Neural crest cell (in vitro differentiated cells): Measurements from ENCODE around the gene EIF1AX. TPM values are rescaled to one million over a fixed set of nuclear protein-coding genes. Genes with fewer than 3 reads are reported as not detected.
A peak's percentile ranks its signal among the peaks of the same experiment; 100 is the strongest.
"Not testable (repeated sequence)": the region's sequence is repeated elsewhere in the genome, so short reads cannot be mapped to it uniquely, and the experiment has no call there.

Experiments used
- DNase-seq: peaks from one replicate; pipeline ENCODE4 v3.0.0; 2021; ENCODE audit warnings: low read depth, mixed read lengths, low spot score
- H3K27ac Mint-ChIP-seq: one replicate; pipeline ENCODE4 v1.8.0; 2021; ENCODE audit warnings: mild to moderate bottlenecking, mixed read lengths; ENCODE audit not compliant: unreplicated experiment
- H3K27me3 Mint-ChIP-seq: 2 replicates; pipeline ENCODE4 v1.8.0; 2021; ENCODE audit warnings: low read depth, mild to moderate bottlenecking, mixed read lengths
- H3K36me3 Mint-ChIP-seq: 2 replicates; pipeline ENCODE4 v1.8.0; 2021; ENCODE audit warnings: low read depth, mild to moderate bottlenecking, mixed read lengths
- H3K4me1 Mint-ChIP-seq: 2 replicates; pipeline ENCODE4 v1.8.0; 2021; ENCODE audit warnings: mixed read lengths
- H3K4me3 Mint-ChIP-seq: one replicate; pipeline ENCODE4 v1.8.0; 2021; ENCODE audit warnings: mild to moderate bottlenecking, mixed read lengths
- H3K9me3 Mint-ChIP-seq: 2 replicates; pipeline ENCODE4 v1.8.0; 2021; ENCODE audit warnings: mixed read lengths
- total RNA-seq: library from RNA; stranded (reverse); gene quantifications from 2 replicates; pipeline ENCODE4 v1.2.1, GENCODE V29; 2021
- TF ChIP-seq, protein P1 (sequence below): fragments of 200-600 bp; sonication (generic); conservative IDR thresholded peaks from 2 replicates; pipeline ENCODE4 v1.5.0; 2021; ENCODE audit warnings: antibody characterized with exemption, mild to moderate bottlenecking

Gene EIF1AX
- total RNA-seq, 1 donor from 2014 or later, result 109 TPM

DNA sequence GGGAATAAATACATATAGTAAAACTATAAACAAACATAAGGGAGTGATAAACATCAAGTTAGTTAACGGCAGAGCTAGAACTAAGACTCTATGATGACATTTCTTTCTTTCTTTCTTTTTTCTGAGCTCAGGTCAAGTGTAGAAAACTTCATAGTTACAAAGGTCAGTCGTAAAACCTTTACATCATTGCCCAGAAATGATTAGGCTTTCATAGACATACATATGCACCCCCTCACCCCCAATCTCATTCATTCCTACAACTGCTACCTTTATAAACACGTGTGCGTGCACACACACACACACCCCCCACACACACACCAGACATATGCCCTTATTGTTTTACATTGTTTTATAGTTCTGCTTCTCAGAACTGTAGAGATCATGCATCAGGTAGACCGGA, 5.7 kb downstream of the EIF1AX start:
- TF ChIP-seq, protein P1, sequence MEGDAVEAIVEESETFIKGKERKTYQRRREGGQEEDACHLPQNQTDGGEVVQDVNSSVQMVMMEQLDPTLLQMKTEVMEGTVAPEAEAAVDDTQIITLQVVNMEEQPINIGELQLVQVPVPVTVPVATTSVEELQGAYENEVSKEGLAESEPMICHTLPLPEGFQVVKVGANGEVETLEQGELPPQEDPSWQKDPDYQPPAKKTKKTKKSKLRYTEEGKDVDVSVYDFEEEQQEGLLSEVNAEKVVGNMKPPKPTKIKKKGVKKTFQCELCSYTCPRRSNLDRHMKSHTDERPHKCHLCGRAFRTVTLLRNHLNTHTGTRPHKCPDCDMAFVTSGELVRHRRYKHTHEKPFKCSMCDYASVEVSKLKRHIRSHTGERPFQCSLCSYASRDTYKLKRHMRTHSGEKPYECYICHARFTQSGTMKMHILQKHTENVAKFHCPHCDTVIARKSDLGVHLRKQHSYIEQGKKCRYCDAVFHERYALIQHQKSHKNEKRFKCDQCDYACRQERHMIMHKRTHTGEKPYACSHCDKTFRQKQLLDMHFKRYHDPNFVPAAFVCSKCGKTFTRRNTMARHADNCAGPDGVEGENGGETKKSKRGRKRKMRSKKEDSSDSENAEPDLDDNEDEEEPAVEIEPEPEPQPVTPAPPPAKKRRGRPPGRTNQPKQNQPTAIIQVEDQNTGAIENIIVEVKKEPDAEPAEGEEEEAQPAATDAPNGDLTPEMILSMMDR, result no peak
- no peaks in the 10 kb centered on the region for H3K27me3 Mint-ChIP-seq
- no peaks in the 10 kb centered on the region for H3K9me3 Mint-ChIP-seq
- H3K27ac Mint-ChIP-seq, result no peak overlapping the region
- peaks cover 25% of the 10 kb centered on the region for H3K36me3 Mint-ChIP-seq
- peaks cover 24% of the 10 kb centered on the region for H3K4me1 Mint-ChIP-seq
- DNase-seq, result no peak
- H3K4me3 Mint-ChIP-seq, result no peak overlapping the region

DNA sequence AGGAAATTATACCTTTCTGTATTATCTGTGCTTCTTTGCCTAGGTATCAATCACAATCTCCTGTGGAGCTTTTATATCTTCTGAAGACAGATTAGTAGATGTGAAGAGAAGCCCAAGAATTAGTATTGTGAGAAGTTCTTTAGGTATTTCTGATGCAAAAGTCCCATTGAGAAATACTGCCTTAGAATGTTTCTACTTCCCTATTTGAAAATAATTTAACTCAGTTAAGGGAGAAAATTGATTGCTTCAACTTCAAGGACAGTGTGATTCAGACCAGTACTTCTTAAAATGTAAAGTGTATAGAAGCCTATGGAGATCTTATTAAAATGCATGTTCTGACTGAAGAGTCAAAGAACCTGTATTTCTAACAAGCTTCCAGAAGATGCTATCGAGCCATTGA, 9.0 kb downstream of the EIF1AX start:
- peaks cover 21% of the 10 kb centered on the region for H3K36me3 Mint-ChIP-seq
- no peak overlapping the region for H3K4me3 Mint-ChIP-seq
- DNase-seq, result no peak
- peaks cover 8% of the 10 kb centered on the region for H3K4me1 Mint-ChIP-seq
- H3K27me3 Mint-ChIP-seq, result no peaks in the 10 kb centered on the region
- no peak overlapping the region for H3K27ac Mint-ChIP-seq
- no peaks in the 10 kb centered on the region for H3K9me3 Mint-ChIP-seq
- TF ChIP-seq, protein P1, result no peak

DNA sequence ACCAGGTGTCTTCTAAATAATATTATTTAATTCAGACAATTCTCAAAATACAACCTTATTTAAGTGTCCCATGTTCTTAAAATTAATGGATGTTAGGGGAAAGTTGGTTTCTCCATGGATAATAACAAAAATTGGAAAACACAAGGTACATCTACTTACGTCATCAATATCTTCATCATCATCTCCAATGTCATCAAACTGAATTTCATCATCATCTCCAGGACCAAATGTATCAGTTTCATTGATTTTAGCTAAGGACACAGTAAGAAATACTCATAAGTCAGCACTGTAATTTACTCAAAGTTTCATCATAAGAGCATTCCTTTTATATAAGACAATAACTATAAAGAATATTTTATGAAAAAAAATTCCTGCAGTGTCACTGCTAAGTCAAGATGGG, 11.3 kb downstream of the EIF1AX start:
- no peaks in the 10 kb centered on the region for H3K9me3 Mint-ChIP-seq
- no peak for DNase-seq
- TF ChIP-seq, protein P1, result no peak
- no peak overlapping the region for H3K27ac Mint-ChIP-seq
- no peaks in the 10 kb centered on the region for H3K4me1 Mint-ChIP-seq
- H3K36me3 Mint-ChIP-seq, result peaks cover 6% of the 10 kb centered on the region
- no peaks in the 10 kb centered on the region for H3K27me3 Mint-ChIP-seq
- no peak overlapping the region for H3K4me3 Mint-ChIP-seq

DNA sequence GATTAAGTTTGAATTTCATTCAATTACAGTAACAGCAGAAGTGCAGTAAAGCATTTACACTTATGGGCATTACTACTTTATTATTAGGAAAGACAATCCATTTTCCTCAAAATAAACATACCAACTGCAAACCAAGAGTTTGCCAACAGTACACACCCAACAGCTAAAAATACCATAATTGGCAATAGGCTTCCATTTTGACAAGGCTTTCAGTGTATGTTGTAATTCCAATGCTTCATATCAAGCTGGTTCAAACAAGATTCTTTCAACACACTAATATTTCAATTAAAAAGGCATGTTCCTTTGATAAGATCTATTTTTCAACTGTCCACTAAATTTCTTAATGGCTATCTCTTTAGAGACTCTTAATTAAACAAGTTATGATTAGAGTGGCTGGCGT, 12.1 kb downstream of the EIF1AX start:
- H3K27ac Mint-ChIP-seq, result no peak overlapping the region
- DNase-seq, result no peak
- H3K36me3 Mint-ChIP-seq, result peaks cover 6% of the 10 kb centered on the region
- no peak overlapping the region for H3K4me3 Mint-ChIP-seq
- TF ChIP-seq, protein P1, result no peak
- H3K27me3 Mint-ChIP-seq, result no peaks in the 10 kb centered on the region
- H3K4me1 Mint-ChIP-seq, result no peaks in the 10 kb centered on the region
- no peaks in the 10 kb centered on the region for H3K9me3 Mint-ChIP-seq

GRCh38 chrX:20128670-20129069, 13.0 kb downstream of the EIF1AX start:
- H3K36me3 Mint-ChIP-seq, result peaks cover 3% of the 10 kb centered on the region
- no peaks in the 10 kb centered on the region for H3K4me1 Mint-ChIP-seq
- H3K9me3 Mint-ChIP-seq, result no peaks in the 10 kb centered on the region
- DNase-seq, result no peak
- H3K4me3 Mint-ChIP-seq, result no peak overlapping the region
- H3K27ac Mint-ChIP-seq, result no peak overlapping the region
- no peaks in the 10 kb centered on the region for H3K27me3 Mint-ChIP-seq
- TF ChIP-seq, protein P1, result no peak

GRCh38 chrX:20127440-20127839, 14.2 kb downstream of the EIF1AX start:
- TF ChIP-seq, protein P1, result peak; percentile 62
- H3K4me1 Mint-ChIP-seq, H3K27me3 Mint-ChIP-seq, DNase-seq, H3K4me3 Mint-ChIP-seq, H3K36me3 Mint-ChIP-seq, H3K27ac Mint-ChIP-seq, H3K9me3 Mint-ChIP-seq: not testable (repeated sequence)

DNA sequence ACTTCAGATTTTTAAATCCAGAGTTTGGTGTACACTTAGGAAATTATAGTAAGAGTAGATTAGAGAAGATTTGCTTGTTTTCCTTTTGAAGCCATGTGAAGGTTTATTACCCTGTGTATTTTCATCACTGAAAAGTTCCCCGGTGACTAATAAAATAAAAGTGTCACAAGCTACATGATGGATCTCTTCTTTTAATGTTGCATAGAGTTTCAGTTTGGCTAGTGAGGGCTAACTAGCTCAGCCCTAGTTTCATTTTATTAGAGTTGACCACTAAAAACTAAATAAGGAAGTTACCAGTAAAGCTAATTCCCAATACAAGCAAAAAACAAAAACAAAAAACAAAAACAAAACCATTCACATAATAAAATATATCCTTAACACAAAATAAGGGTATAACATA, 14.8 kb downstream of the EIF1AX start:
- not testable (repeated sequence) for H3K4me3 Mint-ChIP-seq, DNase-seq, H3K27ac Mint-ChIP-seq, H3K9me3 Mint-ChIP-seq, H3K36me3 Mint-ChIP-seq, H3K27me3 Mint-ChIP-seq, H3K4me1 Mint-ChIP-seq
